Measurements from ENCODE around the gene MAGEB17. TPM values are rescaled to one million over a fixed set of nuclear protein-coding genes. Genes with fewer than 3 reads are reported as not detected.

Gene MAGEB17
- total RNA-seq, 1 experiment from 2014 or later, result not detected

DNA sequence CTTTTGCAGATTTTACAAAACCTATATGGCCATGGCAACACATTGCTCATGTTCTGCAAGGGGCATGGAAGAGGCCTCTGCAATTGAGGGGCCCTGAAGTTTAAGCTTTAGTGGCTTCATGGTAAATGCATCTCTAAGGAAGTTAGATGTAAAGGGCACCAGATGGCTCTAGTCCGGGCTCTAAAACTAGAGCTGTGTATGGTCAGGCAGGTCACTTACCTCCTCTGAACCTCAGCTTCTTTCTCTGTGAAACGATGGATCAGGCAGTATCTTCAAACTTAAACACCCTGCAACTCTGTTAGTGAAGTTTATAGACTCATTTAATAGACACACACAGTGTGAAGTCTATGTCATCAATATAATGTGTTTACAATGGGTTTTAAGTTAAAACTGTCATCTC lies 10.0 kb downstream of the MAGEB17 start:
- no peak overlapping the region for H3K27ac ChIP-seq (ENCODE audit: low read depth, low read length)
- POLR2A ChIA-PET, result no interaction called here
- CTCF ChIA-PET, result no interaction called here
- no peak overlapping the region for H2AFZ ChIP-seq (ENCODE audit: low read depth, low read length, poor library complexity, severe bottlenecking)
- no peaks in the 10 kb centered on the region for H3K79me2 ChIP-seq (ENCODE audit: insufficient read depth, low read length)
- no peaks in the 10 kb centered on the region for H3K9me2 ChIP-seq (ENCODE audit: insufficient read depth)
- no peaks in the 10 kb centered on the region for H3K9me3 ChIP-seq (ENCODE audit: control insufficient read depth in 1 of 2, insufficient read depth in 1 of 2, low read depth in 1 of 2, low read length in 2 of 2)
- no TSS peak for BruUV-seq (replicated peaks)
- no peak overlapping the region for H3K4me2 ChIP-seq (ENCODE audit: low read length)
- no peak overlapping the region for H3K4me3 ChIP-seq (replicated peaks in 1 of 2; ENCODE audit: low read depth in 1 of 2, low read length in 2 of 2)
- RAD21 ChIA-PET (ENCODE audit: low non-redundant PET in 1 of 2, low total read pairs in 2 of 2, uncharacterized antibody in 2 of 2, unreplicated experiment in 2 of 2), result no interaction called here
- no peak overlapping the region for H3K9ac ChIP-seq (ENCODE audit: low read length)
- H3K36me3 ChIP-seq (ENCODE audit: control insufficient read depth in 1 of 2, insufficient read depth in 2 of 2, low read length in 2 of 2), result 0 out of 4 replicates have a peak, but pooled peaks cover 0 to 13% of the 10 kb centered on the region in 2 experiments
- DNase-seq (ENCODE audit: low read depth, low spot score) (no peak), ATAC-seq (no peak)
- TF ChIP-seq CBX3 (IDR thresholded peaks at IDR 0.05; ENCODE audit: low read depth) (no peak), EZH2phosphoT487 (IDR thresholded peaks at IDR 0.05; ENCODE audit: borderline replicate concordance) (no peak), EGR1 (IDR thresholded peaks at IDR 0.05; ENCODE audit: low read depth) (no peak), SIN3A (IDR thresholded peaks at IDR 0.05; ENCODE audit: low read depth) (no peak), EZH2 (IDR thresholded peaks at IDR 0.05) (no peak), JUND (IDR thresholded peaks at IDR 0.05) (no peak), CEBPB (IDR thresholded peaks at IDR 0.05; ENCODE audit: low read depth) (no peak), SRF (IDR thresholded peaks at IDR 0.05; ENCODE audit: low read depth) (no peak), CTCF (IDR thresholded peaks at IDR 0.05 in 2 of 3, conservative IDR thresholded peaks at IDR 0.05 in 1 of 3; ENCODE audit: borderline replicate concordance in 1 of 3, insufficient read depth in 1 of 3, low read depth in 2 of 3, low read length in 2 of 3) (no peak), TCF7L2 (IDR thresholded peaks at IDR 0.05; ENCODE audit: borderline replicate concordance, extremely low read depth, insufficient read depth, insufficient read length) (no peak), POLR2AphosphoS5 (IDR thresholded peaks at IDR 0.05; ENCODE audit: low read depth, low read length) (no peak), YY1 (IDR thresholded peaks at IDR 0.05; ENCODE audit: extremely low read depth, insufficient replicate concordance, low read depth, low read length) (no peak), ELF1 (IDR thresholded peaks at IDR 0.05; ENCODE audit: borderline replicate concordance, low read depth) (no peak), SP1 (IDR thresholded peaks at IDR 0.05; ENCODE audit: low read depth) (no peak), POLR2A (IDR thresholded peaks at IDR 0.05; ENCODE audit: borderline replicate concordance, extremely low read depth, insufficient read depth, insufficient read length) (no peak)
- TF ChIP-seq, protein P1, sequence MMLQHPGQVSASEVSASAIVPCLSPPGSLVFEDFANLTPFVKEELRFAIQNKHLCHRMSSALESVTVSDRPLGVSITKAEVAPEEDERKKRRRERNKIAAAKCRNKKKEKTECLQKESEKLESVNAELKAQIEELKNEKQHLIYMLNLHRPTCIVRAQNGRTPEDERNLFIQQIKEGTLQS (IDR thresholded peaks at IDR 0.05), result no peak
- TF ChIP-seq, protein P2, sequence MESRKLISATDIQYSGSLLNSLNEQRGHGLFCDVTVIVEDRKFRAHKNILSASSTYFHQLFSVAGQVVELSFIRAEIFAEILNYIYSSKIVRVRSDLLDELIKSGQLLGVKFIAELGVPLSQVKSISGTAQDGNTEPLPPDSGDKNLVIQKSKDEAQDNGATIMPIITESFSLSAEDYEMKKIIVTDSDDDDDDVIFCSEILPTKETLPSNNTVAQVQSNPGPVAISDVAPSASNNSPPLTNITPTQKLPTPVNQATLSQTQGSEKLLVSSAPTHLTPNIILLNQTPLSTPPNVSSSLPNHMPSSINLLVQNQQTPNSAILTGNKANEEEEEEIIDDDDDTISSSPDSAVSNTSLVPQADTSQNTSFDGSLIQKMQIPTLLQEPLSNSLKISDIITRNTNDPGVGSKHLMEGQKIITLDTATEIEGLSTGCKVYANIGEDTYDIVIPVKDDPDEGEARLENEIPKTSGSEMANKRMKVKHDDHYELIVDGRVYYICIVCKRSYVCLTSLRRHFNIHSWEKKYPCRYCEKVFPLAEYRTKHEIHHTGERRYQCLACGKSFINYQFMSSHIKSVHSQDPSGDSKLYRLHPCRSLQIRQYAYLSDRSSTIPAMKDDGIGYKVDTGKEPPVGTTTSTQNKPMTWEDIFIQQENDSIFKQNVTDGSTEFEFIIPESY (IDR thresholded peaks at IDR 0.05; ENCODE audit: extremely low read depth, insufficient replicate concordance, low read length), result no peak
- TF ChIP-seq, protein P3, sequence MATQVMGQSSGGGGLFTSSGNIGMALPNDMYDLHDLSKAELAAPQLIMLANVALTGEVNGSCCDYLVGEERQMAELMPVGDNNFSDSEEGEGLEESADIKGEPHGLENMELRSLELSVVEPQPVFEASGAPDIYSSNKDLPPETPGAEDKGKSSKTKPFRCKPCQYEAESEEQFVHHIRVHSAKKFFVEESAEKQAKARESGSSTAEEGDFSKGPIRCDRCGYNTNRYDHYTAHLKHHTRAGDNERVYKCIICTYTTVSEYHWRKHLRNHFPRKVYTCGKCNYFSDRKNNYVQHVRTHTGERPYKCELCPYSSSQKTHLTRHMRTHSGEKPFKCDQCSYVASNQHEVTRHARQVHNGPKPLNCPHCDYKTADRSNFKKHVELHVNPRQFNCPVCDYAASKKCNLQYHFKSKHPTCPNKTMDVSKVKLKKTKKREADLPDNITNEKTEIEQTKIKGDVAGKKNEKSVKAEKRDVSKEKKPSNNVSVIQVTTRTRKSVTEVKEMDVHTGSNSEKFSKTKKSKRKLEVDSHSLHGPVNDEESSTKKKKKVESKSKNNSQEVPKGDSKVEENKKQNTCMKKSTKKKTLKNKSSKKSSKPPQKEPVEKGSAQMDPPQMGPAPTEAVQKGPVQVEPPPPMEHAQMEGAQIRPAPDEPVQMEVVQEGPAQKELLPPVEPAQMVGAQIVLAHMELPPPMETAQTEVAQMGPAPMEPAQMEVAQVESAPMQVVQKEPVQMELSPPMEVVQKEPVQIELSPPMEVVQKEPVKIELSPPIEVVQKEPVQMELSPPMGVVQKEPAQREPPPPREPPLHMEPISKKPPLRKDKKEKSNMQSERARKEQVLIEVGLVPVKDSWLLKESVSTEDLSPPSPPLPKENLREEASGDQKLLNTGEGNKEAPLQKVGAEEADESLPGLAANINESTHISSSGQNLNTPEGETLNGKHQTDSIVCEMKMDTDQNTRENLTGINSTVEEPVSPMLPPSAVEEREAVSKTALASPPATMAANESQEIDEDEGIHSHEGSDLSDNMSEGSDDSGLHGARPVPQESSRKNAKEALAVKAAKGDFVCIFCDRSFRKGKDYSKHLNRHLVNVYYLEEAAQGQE (IDR thresholded peaks at IDR 0.05; ENCODE audit: low read depth), result no peak
- H4K20me1 ChIP-seq (ENCODE audit: insufficient read depth), result no peaks in the 10 kb centered on the region
- no peaks in the 10 kb centered on the region for H3K4me1 ChIP-seq (ENCODE audit: control insufficient read depth in 1 of 2, insufficient read depth in 2 of 2, low read length in 2 of 2)
- intact Hi-C loops (cut with micrococcal nuclease), result no loop called here
- no peaks in the 10 kb centered on the region for H3K27me3 ChIP-seq (ENCODE audit: insufficient read depth, low read length)

Measured in HCT116 (cell line).